Measurements from ENCODE around the gene TPRN.

The TPRN gene

GRCh38 chr9:137212520-137212919 lies 12.0 kb upstream of the TPRN start:
- H3K4me3 ChIP-seq (ENCODE audit: low read depth, low read length), result no peak overlapping the region
- TF ChIP-seq, protein P1, sequence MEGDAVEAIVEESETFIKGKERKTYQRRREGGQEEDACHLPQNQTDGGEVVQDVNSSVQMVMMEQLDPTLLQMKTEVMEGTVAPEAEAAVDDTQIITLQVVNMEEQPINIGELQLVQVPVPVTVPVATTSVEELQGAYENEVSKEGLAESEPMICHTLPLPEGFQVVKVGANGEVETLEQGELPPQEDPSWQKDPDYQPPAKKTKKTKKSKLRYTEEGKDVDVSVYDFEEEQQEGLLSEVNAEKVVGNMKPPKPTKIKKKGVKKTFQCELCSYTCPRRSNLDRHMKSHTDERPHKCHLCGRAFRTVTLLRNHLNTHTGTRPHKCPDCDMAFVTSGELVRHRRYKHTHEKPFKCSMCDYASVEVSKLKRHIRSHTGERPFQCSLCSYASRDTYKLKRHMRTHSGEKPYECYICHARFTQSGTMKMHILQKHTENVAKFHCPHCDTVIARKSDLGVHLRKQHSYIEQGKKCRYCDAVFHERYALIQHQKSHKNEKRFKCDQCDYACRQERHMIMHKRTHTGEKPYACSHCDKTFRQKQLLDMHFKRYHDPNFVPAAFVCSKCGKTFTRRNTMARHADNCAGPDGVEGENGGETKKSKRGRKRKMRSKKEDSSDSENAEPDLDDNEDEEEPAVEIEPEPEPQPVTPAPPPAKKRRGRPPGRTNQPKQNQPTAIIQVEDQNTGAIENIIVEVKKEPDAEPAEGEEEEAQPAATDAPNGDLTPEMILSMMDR (IDR thresholded peaks at IDR 0.05; ENCODE audit: low read depth, low read length, missing control alignments), result no peak
- in situ Hi-C loops (cut with HindIII; ENCODE audit: low sequenced_read_pairs), result no loop called here
- no peak for DNase-seq (ENCODE audit: low read depth)

DNA sequence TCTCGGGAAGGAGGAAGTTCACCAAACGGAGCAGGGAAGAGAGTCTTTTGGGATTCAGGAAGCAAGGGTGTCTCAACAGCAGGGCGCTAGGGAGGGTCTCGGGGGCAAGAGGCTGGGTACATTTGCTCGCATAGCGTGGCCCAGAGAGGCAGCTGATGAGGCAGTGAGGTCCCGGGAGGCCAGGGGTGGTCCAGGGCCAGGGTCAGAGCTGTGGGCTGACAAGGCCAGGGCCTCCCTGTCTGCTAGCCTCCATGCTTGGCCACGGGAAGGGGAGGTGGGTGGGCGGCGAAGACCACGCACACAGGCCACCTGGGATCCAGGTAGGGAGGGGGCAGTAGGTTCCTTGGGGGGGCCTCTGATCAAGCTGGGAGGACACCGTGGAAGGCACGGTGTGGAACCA lies 11.0 kb upstream of the TPRN start:
- in situ Hi-C loops (cut with HindIII; ENCODE audit: low sequenced_read_pairs), result no loop called here
- no peak overlapping the region for H3K4me3 ChIP-seq (ENCODE audit: low read depth, low read length)

DNA sequence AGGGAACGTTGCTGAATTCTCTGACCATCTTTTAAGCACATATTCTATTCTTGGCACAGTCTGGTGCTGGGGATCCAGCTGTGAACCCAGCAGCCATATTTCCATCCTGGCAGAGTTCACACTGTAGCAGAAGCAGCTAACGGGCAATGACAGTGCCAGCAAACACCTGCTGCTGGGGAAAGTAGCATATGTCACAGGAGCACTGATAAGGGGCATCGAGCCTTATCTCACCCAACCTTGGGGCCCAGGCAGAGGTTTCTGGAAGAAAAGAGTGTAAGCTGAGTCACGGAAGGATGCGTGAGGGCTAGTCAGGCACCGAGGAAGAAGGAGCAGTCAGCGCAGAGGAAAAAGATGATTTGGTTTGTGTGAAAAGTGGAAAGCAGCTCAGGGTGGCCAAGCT lies 6.1 kb upstream of the TPRN start:
- TF ChIP-seq, protein P1 (IDR thresholded peaks at IDR 0.05; ENCODE audit: low read depth, low read length, missing control alignments), result no peak
- peak overlapping the region; percentile 91 for H3K4me3 ChIP-seq (ENCODE audit: low read depth, low read length)
- no peak for DNase-seq (ENCODE audit: low read depth)
- in situ Hi-C loops (cut with HindIII; ENCODE audit: low sequenced_read_pairs), result no loop called here

More for the DNA sequence above, 11.0 kb upstream of the TPRN start:
- no peak for DNase-seq (ENCODE audit: low read depth)
- TF ChIP-seq, protein P1 (IDR thresholded peaks at IDR 0.05; ENCODE audit: low read depth, low read length, missing control alignments), result no peak

GRCh38 chr9:137205126-137206069 lies 4.9 kb upstream of the TPRN start, which contains the start of the genes NDOR1 and TMEM203:
Gene NDOR1, plus strand, starts transcription at chr9:137205700. Its CDS starts 78 bp downstream, at chr9:137205778.
Gene TMEM203, minus strand, starts transcription at chr9:137205648. Its CDS starts 234 bp downstream, at chr9:137205414.
- peak within 1 kb of the TSS; percentile 91 for H3K4me3 ChIP-seq (ENCODE audit: low read depth, low read length)
- DNase-seq (ENCODE audit: low read depth), result peak; percentile 51
- TF ChIP-seq, protein P1 (IDR thresholded peaks at IDR 0.05; ENCODE audit: low read depth, low read length, missing control alignments), result no peak
- in situ Hi-C loops (cut with HindIII; ENCODE audit: low sequenced_read_pairs), result no loop called here

DNA sequence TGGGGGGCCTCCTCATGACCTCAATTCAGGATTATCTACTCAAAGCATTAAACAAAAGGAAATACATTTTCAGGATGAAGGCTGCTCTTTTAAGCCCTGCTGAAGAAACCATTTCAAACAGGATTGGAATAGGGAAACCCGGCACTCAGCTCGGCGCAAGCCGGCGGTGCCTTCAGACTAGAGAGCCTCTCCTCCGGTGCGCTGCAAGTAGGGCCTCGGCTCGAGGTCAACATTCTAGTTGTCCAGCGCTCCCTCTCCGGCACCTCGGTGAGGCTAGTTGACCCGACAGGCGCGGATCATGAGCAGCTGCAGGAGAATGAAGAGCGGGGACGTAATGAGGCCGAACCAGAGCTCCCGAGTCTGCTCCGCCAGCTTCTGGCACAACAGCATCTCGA lies 4.2 kb upstream of the TPRN start:
- in situ Hi-C loops (cut with HindIII; ENCODE audit: low sequenced_read_pairs), result no loop called here
- TF ChIP-seq, protein P1 (IDR thresholded peaks at IDR 0.05; ENCODE audit: low read depth, low read length, missing control alignments), result no peak
- DNase-seq (ENCODE audit: low read depth), result no peak
- peak overlapping the region; percentile 91 for H3K4me3 ChIP-seq (ENCODE audit: low read depth, low read length)

- no peak for DNase-seq (ENCODE audit: low read depth)
- in situ Hi-C loops (cut with HindIII; ENCODE audit: low sequenced_read_pairs), result no loop called here
Observed at GRCh38 chr9:137202966-137203365, 2.4 kb upstream of the TPRN start.

More at GRCh38 chr9:137202966-137203365, 2.4 kb upstream of the TPRN start:
- H3K4me3 ChIP-seq (ENCODE audit: low read depth, low read length), result no peak overlapping the region
- TF ChIP-seq, protein P1 (IDR thresholded peaks at IDR 0.05; ENCODE audit: low read depth, low read length, missing control alignments), result no peak

All from astrocyte of the cerebellum (primary cell).